ENCODE results near the gene THSD4. TPM values are rescaled to one million over a fixed set of nuclear protein-coding genes. Genes with fewer than 3 reads are reported as not detected.

THSD4 gene
- total RNA-seq, 5 donors from 2014 or later (not counting 1 experiment from before 2014, with no cell fraction given): 0.03 to 0.23 (median 0.18) TPM; not detected in 2

- Mint-ChIP-seq H3K4me3 (no peak overlapping the region), H3K27ac (no peak overlapping the region), H3K36me3 (no peaks in the 10 kb centered on the region), H3K27me3 (peaks cover 11 to 17% of the 10 kb centered on the region in 2 donors), H3K4me1 (no peaks in the 10 kb centered on the region), H3K9me3 (peaks cover 5 to 8% (median 6%) of the 10 kb centered on the region in 3 donors)
- CTCF ChIA-PET: no interaction called here
- POLR2A ChIA-PET: no interaction called here
- no peak overlapping the region for H3K4me3 ChIP-seq (ENCODE audit: control insufficient read depth in 1 of 2, extremely low read depth in 1 of 2, low read length in 1 of 2)
- no peak for DNase-seq
- H3K27ac ChIP-seq (ENCODE audit: low read length): no peak overlapping the region
- peaks cover 0 to 17% of the 10 kb centered on the region in 2 experiments for H3K27me3 ChIP-seq (replicated peaks in 1 of 2; ENCODE audit: control insufficient read depth in 2 of 2, extremely low read depth in 1 of 2, insufficient read depth in 2 of 2, low read length in 1 of 2)
- H3K36me3 ChIP-seq (ENCODE audit: control insufficient read depth in 2 of 2, extremely low read depth in 1 of 2, insufficient read depth in 1 of 2, low read length in 1 of 2): no peaks in the 10 kb centered on the region
- ATAC-seq (replicated peaks in 1 of 4): no peak
- 69% methylated on average over 4 of the region's 5 CpGs for WGBS (ENCODE audit: insufficient coverage)
- H3K9me3 ChIP-seq: no peaks in the 10 kb centered on the region
- no peaks in the 10 kb centered on the region for H3K4me1 ChIP-seq (ENCODE audit: control insufficient read depth in 1 of 2, extremely low read depth in 1 of 2, insufficient read depth in 2 of 2, low read length in 2 of 2)
Observed at GRCh38 chr15:71422530-71423259, 307.4 kb downstream of the THSD4 start.

- DNase-seq (no peak), ATAC-seq (replicated peaks in 1 of 4) (no peak)
- peaks cover 11 to 17% of the 10 kb centered on the region in 2 donors for H3K27me3 Mint-ChIP-seq
- ChIA-PET CTCF (no interaction called here), POLR2A (interaction anchor here in 1 of 2 donors (0.6 kb wide), 1 partner anchor 29 kb away, joined by 3 read pairs; no protein-coding TSS in a partner anchor)
- H3K4me1 Mint-ChIP-seq: no peaks in the 10 kb centered on the region
- Histone ChIP-seq H3K9me3 (no peaks in the 10 kb centered on the region), H3K4me1 (ENCODE audit: control insufficient read depth in 1 of 2, extremely low read depth in 1 of 2, insufficient read depth in 2 of 2, low read length in 2 of 2) (no peaks in the 10 kb centered on the region), H3K4me3 (ENCODE audit: control insufficient read depth in 1 of 2, extremely low read depth in 1 of 2, low read length in 1 of 2) (no peak overlapping the region), H3K27ac (ENCODE audit: low read length) (no peak overlapping the region), H3K36me3 (ENCODE audit: control insufficient read depth in 2 of 2, extremely low read depth in 1 of 2, insufficient read depth in 1 of 2, low read length in 1 of 2) (no peaks in the 10 kb centered on the region), H3K27me3 (replicated peaks in 1 of 2; ENCODE audit: control insufficient read depth in 2 of 2, extremely low read depth in 1 of 2, insufficient read depth in 2 of 2, low read length in 1 of 2) (peaks cover 0 to 17% of the 10 kb centered on the region in 2 experiments)
- H3K9me3 Mint-ChIP-seq: peaks cover 5 to 8% (median 6%) of the 10 kb centered on the region in 3 donors
- no peak overlapping the region for H3K4me3 Mint-ChIP-seq
- no CpG with 5 or more reads among the region's 2 CpGs for WGBS (ENCODE audit: insufficient coverage)
- no peaks in the 10 kb centered on the region for H3K36me3 Mint-ChIP-seq
- H3K27ac Mint-ChIP-seq: no peak overlapping the region
Observed at GRCh38 chr15:71424765-71425164, 309.5 kb downstream of the THSD4 start.

DNA sequence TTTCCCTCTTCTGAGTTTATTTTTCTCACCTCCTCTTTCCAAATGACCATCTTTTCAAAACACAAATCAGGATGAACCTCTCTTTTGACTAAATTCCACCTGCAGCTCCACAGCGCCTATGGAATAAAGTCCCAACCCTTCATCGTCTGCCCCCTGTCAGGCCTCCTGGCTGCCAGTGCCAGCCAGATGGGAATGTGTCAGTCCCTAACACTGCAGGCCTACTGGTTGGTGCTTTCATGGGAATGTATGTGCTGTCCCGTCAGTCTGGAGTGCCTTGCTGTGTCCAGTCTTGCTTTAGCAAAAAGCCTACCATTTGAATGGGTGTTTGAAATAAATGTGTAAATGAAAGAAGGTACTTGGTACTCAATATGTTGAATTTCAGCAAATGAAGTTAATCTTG lies 310.1 kb downstream of the THSD4 start:
- DNase-seq: no peak
- Histone ChIP-seq H3K9me3 (no peaks in the 10 kb centered on the region), H3K36me3 (ENCODE audit: control insufficient read depth in 2 of 2, extremely low read depth in 1 of 2, insufficient read depth in 1 of 2, low read length in 1 of 2) (no peaks in the 10 kb centered on the region), H3K27me3 (replicated peaks in 1 of 2; ENCODE audit: control insufficient read depth in 2 of 2, extremely low read depth in 1 of 2, insufficient read depth in 2 of 2, low read length in 1 of 2) (peaks cover 0 to 17% of the 10 kb centered on the region in 2 experiments), H3K4me1 (ENCODE audit: control insufficient read depth in 1 of 2, extremely low read depth in 1 of 2, insufficient read depth in 2 of 2, low read length in 2 of 2) (no peaks in the 10 kb centered on the region), H3K27ac (ENCODE audit: low read length) (no peak overlapping the region), H3K4me3 (ENCODE audit: control insufficient read depth in 1 of 2, extremely low read depth in 1 of 2, low read length in 1 of 2) (no peak overlapping the region)
- Mint-ChIP-seq H3K27me3 (peaks cover 11 to 12% of the 10 kb centered on the region in 2 donors), H3K4me3 (no peak overlapping the region), H3K4me1 (no peaks in the 10 kb centered on the region), H3K9me3 (peaks cover 5 to 8% (median 6%) of the 10 kb centered on the region in 3 donors), H3K36me3 (no peaks in the 10 kb centered on the region), H3K27ac (no peak overlapping the region)
- no peak for ATAC-seq (replicated peaks in 1 of 4)
- ChIA-PET POLR2A (interaction anchor here in 1 of 2 donors (0.6 kb wide), 1 partner anchor 30 kb away, joined by 3 read pairs; no protein-coding TSS in a partner anchor), CTCF (no interaction called here)
- 83% methylated on average over 3 of the region's 3 CpGs for WGBS (ENCODE audit: insufficient coverage)

GRCh38 chr15:71426792-71427191 lies 311.5 kb downstream of the THSD4 start:
- Histone ChIP-seq H3K27ac (ENCODE audit: low read length) (no peak overlapping the region), H3K4me1 (ENCODE audit: control insufficient read depth in 1 of 2, extremely low read depth in 1 of 2, insufficient read depth in 2 of 2, low read length in 2 of 2) (no peaks in the 10 kb centered on the region), H3K27me3 (replicated peaks in 1 of 2; ENCODE audit: control insufficient read depth in 2 of 2, extremely low read depth in 1 of 2, insufficient read depth in 2 of 2, low read length in 1 of 2) (peaks cover 0 to 17% of the 10 kb centered on the region in 2 experiments), H3K9me3 (no peaks in the 10 kb centered on the region), H3K36me3 (ENCODE audit: control insufficient read depth in 2 of 2, extremely low read depth in 1 of 2, insufficient read depth in 1 of 2, low read length in 1 of 2) (no peaks in the 10 kb centered on the region), H3K4me3 (ENCODE audit: control insufficient read depth in 1 of 2, extremely low read depth in 1 of 2, low read length in 1 of 2) (no peak overlapping the region)
- Mint-ChIP-seq H3K9me3 (peaks cover 1 to 4% (median 4%) of the 10 kb centered on the region in 3 donors), H3K4me3 (no peak overlapping the region), H3K36me3 (no peaks in the 10 kb centered on the region), H3K27ac (no peak overlapping the region), H3K27me3 (peaks cover 6 to 8% of the 10 kb centered on the region in 2 donors), H3K4me1 (no peaks in the 10 kb centered on the region)
- ATAC-seq (replicated peaks in 1 of 4): no peak
- ChIA-PET POLR2A (no interaction called here), CTCF (no interaction called here)
- DNase-seq: no peak
- no CpG with 5 or more reads among the region's 2 CpGs for WGBS (ENCODE audit: insufficient coverage)

DNA sequence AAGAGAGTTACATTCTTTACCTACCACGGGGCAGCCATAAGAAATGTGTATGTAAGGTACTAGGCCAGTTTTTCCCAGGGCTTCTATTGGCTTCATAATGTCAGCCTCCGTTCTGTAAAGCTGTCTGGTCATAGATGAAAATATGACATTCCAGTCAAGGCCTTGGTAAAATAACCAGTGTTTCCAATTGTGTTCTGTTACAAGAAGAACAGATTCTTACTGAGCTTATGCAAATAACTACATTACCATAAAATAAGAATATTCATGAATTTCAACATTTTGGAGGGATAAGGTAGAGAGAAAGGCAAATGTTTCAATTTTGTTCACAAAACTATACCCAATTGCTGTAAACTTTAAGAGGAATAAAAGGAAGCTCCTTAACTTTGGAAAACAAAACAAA lies 315.5 kb downstream of the THSD4 start:
- H3K36me3 Mint-ChIP-seq: no peaks in the 10 kb centered on the region
- Histone ChIP-seq H3K36me3 (ENCODE audit: control insufficient read depth in 2 of 2, extremely low read depth in 1 of 2, insufficient read depth in 1 of 2, low read length in 1 of 2) (no peaks in the 10 kb centered on the region), H3K27ac (ENCODE audit: low read length) (no peak overlapping the region), H3K4me1 (ENCODE audit: control insufficient read depth in 1 of 2, extremely low read depth in 1 of 2, insufficient read depth in 2 of 2, low read length in 2 of 2) (no peaks in the 10 kb centered on the region), H3K9me3 (no peaks in the 10 kb centered on the region), H3K27me3 (replicated peaks in 1 of 2; ENCODE audit: control insufficient read depth in 2 of 2, extremely low read depth in 1 of 2, insufficient read depth in 2 of 2, low read length in 1 of 2) (peaks cover 0 to 6% of the 10 kb centered on the region in 2 experiments), H3K4me3 (ENCODE audit: control insufficient read depth in 1 of 2, extremely low read depth in 1 of 2, low read length in 1 of 2) (no peak overlapping the region)
- ATAC-seq (replicated peaks in 1 of 4): no peak
- ChIA-PET CTCF (no interaction called here), POLR2A (no interaction called here)
- H3K27ac Mint-ChIP-seq: no peak overlapping the region
- no CpG with 5 or more reads among the region's 2 CpGs for WGBS (ENCODE audit: insufficient coverage)
- no peak for DNase-seq
- no peaks in the 10 kb centered on the region for H3K9me3 Mint-ChIP-seq
- peaks cover 3 to 5% of the 10 kb centered on the region in 2 donors for H3K27me3 Mint-ChIP-seq
- no peak overlapping the region for H3K4me3 Mint-ChIP-seq
- H3K4me1 Mint-ChIP-seq: no peaks in the 10 kb centered on the region

- H3K4me3 Mint-ChIP-seq: no peak overlapping the region
- ATAC-seq (replicated peaks in 1 of 4) (no peak), DNase-seq (no peak)
- H3K4me1 ChIP-seq (ENCODE audit: control insufficient read depth in 1 of 2, extremely low read depth in 1 of 2, insufficient read depth in 2 of 2, low read length in 2 of 2): no peaks in the 10 kb centered on the region
- H3K27ac Mint-ChIP-seq: no peak overlapping the region
- POLR2A ChIA-PET: no interaction called here
- no peaks in the 10 kb centered on the region for H3K9me3 Mint-ChIP-seq
- peaks cover 0 to 4% of the 10 kb centered on the region in 2 experiments for H3K27me3 ChIP-seq (replicated peaks in 1 of 2; ENCODE audit: control insufficient read depth in 2 of 2, extremely low read depth in 1 of 2, insufficient read depth in 2 of 2, low read length in 1 of 2)
- H3K9me3 ChIP-seq: no peaks in the 10 kb centered on the region
- no peaks in the 10 kb centered on the region for H3K36me3 Mint-ChIP-seq
- no peak overlapping the region for H3K4me3 ChIP-seq (ENCODE audit: control insufficient read depth in 1 of 2, extremely low read depth in 1 of 2, low read length in 1 of 2)
- CTCF ChIA-PET: no interaction called here
- no peak overlapping the region for H3K27ac ChIP-seq (ENCODE audit: low read length)
- H3K36me3 ChIP-seq (ENCODE audit: control insufficient read depth in 2 of 2, extremely low read depth in 1 of 2, insufficient read depth in 1 of 2, low read length in 1 of 2): no peaks in the 10 kb centered on the region
- no peaks in the 10 kb centered on the region for H3K4me1 Mint-ChIP-seq
- H3K27me3 Mint-ChIP-seq: peaks cover 0 to 5% of the 10 kb centered on the region in 2 donors
- 90% methylated on average over 4 of the region's 8 CpGs for WGBS (ENCODE audit: insufficient coverage)
Observed at GRCh38 chr15:71431343-71432336, 316.4 kb downstream of the THSD4 start.

All from T-cell (primary cell).